ENCODE results near the gene MRC1. TPM values are rescaled to one million over a fixed set of nuclear protein-coding genes. Genes with fewer than 3 reads are reported as not detected.

MRC1 gene
- total and polyA plus RNA-seq, 9 of the 15 experiments (the other 6 are each of a cell fraction or from before 2014, with no cell fraction given): 0.01 to 0.20 (median 0.03) TPM; not detected in 5

DNA sequence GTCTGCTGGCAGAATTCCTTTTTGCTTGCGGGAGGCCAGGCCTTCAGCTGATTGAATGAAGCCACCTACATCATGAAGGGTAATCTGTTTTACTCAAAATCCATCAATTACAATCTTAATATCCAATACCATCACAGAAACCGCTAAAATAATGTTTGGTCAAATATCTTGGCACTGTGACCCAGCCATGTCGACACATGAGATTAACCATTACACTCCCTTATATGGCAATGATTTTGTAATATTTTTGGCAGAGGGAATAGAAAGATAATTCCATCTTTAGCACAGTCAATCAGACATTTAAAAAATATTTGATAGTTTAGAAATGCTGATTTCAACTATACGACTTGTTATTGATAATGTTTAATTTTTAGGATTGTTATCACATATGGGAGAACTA, 106.0 kb downstream of the MRC1 start:
- Histone ChIP-seq H3K4me3 (no peak overlapping the region), H3K4me2 (ENCODE audit: insufficient read depth, low read length) (no peak overlapping the region), H2AFZ (ENCODE audit: low read depth, low read length) (no peak overlapping the region), H4K20me1 (replicated peaks; ENCODE audit: control insufficient read depth, insufficient read depth, low read length) (no peaks in the 10 kb centered on the region), H3K27me3 (ENCODE audit: control insufficient read depth in 2 of 2, insufficient read depth in 2 of 2, low read length in 2 of 2) (no peaks in the 10 kb centered on the region), H3K9ac (ENCODE audit: insufficient read depth in 1 of 2, low read depth in 2 of 2, low read length in 2 of 2) (no peak overlapping the region), H3K9me3 (replicated peaks; ENCODE audit: control insufficient read depth, insufficient read depth, low read depth, low read length) (no peaks in the 10 kb centered on the region), H3K4me1 (replicated peaks in 1 of 2; ENCODE audit: control insufficient read depth in 2 of 2, insufficient read depth in 2 of 2, low read length in 2 of 2) (no peaks in the 10 kb centered on the region), H3K36me3 (ENCODE audit: control insufficient read depth, insufficient read depth, low read length) (no peaks in the 10 kb centered on the region), H3K9me1 (ENCODE audit: control insufficient read depth, insufficient read depth, low read length) (no peaks in the 10 kb centered on the region), H3K27ac (ENCODE audit: extremely low read depth, low read depth, low read length) (no peak overlapping the region), H3K79me2 (ENCODE audit: control insufficient read depth, insufficient read depth, low read length) (no peaks in the 10 kb centered on the region)
- POLR2A ChIA-PET: interaction anchor here (1.6 kb wide), 1 partner anchor 36 kb away, joined by 5 read pairs; no protein-coding TSS in a partner anchor
- BruUV-seq (replicated peaks): no TSS peak
- ATAC-seq: no peak
- TF ChIP-seq KHSRP (IDR thresholded peaks at IDR 0.05): no peak
- no peak for TF ChIP-seq GTF2E2 (tag; IDR thresholded peaks at IDR 0.05)
- no peak for TF ChIP-seq CXXC5 (CRISPR knock-in tag; IDR thresholded peaks at IDR 0.05)
- TF ChIP-seq ESRRB (CRISPR knock-in tag; IDR thresholded peaks at IDR 0.05; ENCODE audit: borderline replicate concordance): no peak
- TF ChIP-seq SMARCB1 (IDR thresholded peaks at IDR 0.05; ENCODE audit: insufficient read length, low read depth): no peak
- no peak for TF ChIP-seq OTX1 (CRISPR knock-in tag; IDR thresholded peaks at IDR 0.05)
- TF ChIP-seq, protein P1, sequence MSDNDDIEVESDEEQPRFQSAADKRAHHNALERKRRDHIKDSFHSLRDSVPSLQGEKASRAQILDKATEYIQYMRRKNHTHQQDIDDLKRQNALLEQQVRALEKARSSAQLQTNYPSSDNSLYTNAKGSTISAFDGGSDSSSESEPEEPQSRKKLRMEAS (CRISPR knock-in tag; IDR thresholded peaks at IDR 0.05): no peak
- no peak for TF ChIP-seq ARHGAP35 (IDR thresholded peaks at IDR 0.05; ENCODE audit: partially characterized antibody)
- TF ChIP-seq POU5F1 (IDR thresholded peaks at IDR 0.05; ENCODE audit: borderline replicate concordance, low read depth, low read length, partially characterized antibody): no peak
- TF ChIP-seq ETV1 (tag; conservative IDR thresholded peaks at IDR 0.05; ENCODE audit: low read depth): no peak
- no peak for TF ChIP-seq CEBPG (CRISPR knock-in tag; IDR thresholded peaks at IDR 0.05)
- no peak for TF ChIP-seq CEBPG (tag; conservative IDR thresholded peaks at IDR 0.05 in 1 of 2, IDR thresholded peaks at IDR 0.05 in 1 of 2)
- no peak for TF ChIP-seq SRSF7 (optimal IDR thresholded peaks at IDR 0.05; ENCODE audit: low read depth, low read length)
- no peak for TF ChIP-seq HDAC8 (tag; IDR thresholded peaks at IDR 0.05)
- no peak for TF ChIP-seq CREB1 (IDR thresholded peaks at IDR 0.05)
- no peak for TF ChIP-seq CREB1 (CRISPR knock-in tag; IDR thresholded peaks at IDR 0.05)
- TF ChIP-seq ZBTB7A (IDR thresholded peaks at IDR 0.05; ENCODE audit: borderline replicate concordance, control insufficient read depth, low read depth, low read length): no peak
- TF ChIP-seq FOXM1 (IDR thresholded peaks at IDR 0.05; ENCODE audit: low read depth): no peak
- TF ChIP-seq FOXM1 (CRISPR knock-in tag; IDR thresholded peaks at IDR 0.05; ENCODE audit: low read depth): no peak
- TF ChIP-seq, protein P2, sequence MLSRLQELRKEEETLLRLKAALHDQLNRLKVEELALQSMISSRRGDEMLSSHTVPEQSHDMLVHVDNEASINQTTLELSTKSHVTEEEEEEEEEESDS (CRISPR knock-in tag; IDR thresholded peaks at IDR 0.05): no peak
- TF ChIP-seq, protein P3, sequence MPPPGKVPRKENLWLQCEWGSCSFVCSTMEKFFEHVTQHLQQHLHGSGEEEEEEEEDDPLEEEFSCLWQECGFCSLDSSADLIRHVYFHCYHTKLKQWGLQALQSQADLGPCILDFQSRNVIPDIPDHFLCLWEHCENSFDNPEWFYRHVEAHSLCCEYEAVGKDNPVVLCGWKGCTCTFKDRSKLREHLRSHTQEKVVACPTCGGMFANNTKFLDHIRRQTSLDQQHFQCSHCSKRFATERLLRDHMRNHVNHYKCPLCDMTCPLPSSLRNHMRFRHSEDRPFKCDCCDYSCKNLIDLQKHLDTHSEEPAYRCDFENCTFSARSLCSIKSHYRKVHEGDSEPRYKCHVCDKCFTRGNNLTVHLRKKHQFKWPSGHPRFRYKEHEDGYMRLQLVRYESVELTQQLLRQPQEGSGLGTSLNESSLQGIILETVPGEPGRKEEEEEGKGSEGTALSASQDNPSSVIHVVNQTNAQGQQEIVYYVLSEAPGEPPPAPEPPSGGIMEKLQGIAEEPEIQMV (tag; conservative IDR thresholded peaks at IDR 0.05; ENCODE audit: low read depth): no peak
- no peak for DNase-seq (ENCODE audit: extremely low read depth in 1 of 4, low spot score in 3 of 4)
- CTCF ChIA-PET (ENCODE audit: low intra/inter-chr PET ratio): no interaction called here
- intact Hi-C loops (cut with micrococcal nuclease) (no loop called here), in situ Hi-C loops (cut with MboI) (no loop called here)
- WGBS (ENCODE audit: insufficient coverage, low coverage, missing lambda C conversion rate): 1% methylated on average over 4 of the region's 4 CpGs
- FAIRE-seq: no peak

Measured in K562 (cell line).